ENCODE data around the gene MSI2. TPM values are rescaled to one million over a fixed set of nuclear protein-coding genes. Genes with fewer than 3 reads are reported as not detected.

Gene MSI2
- total and polyA plus RNA-seq, 2 donors (not counting 1 experiment from before 2014, with no cell fraction given) = 16.1 to 196 TPM

- Histone ChIP-seq H3K4me3 (ENCODE audit: control extremely low read depth in 1 of 5, extremely low read depth in 1 of 5, insufficient read depth in 1 of 5, low read depth in 2 of 5, low read length in 4 of 5) (no peak overlapping the region), H3K36me3 (replicated peaks in 1 of 2; ENCODE audit: control extremely low read depth in 1 of 2, control insufficient read depth in 1 of 2, extremely low read depth in 1 of 2, insufficient read depth in 2 of 2, low read length in 1 of 2) (peaks cover 9 to 15% of the 10 kb centered on the region in 2 experiments), H3K79me2 (ENCODE audit: control insufficient read depth, insufficient read depth, low read length) (peaks cover under 1% of the 10 kb centered on the region), H3K27me3 (replicated peaks in 1 of 4; ENCODE audit: control extremely low read depth in 1 of 4, control insufficient read depth in 3 of 4, insufficient read depth in 4 of 4, low read length in 3 of 4) (no peaks in the 10 kb centered on the region), H3K9me3 (ENCODE audit: control extremely low read depth in 1 of 3, control insufficient read depth in 2 of 3, insufficient read depth in 1 of 3, low read length in 2 of 3) (no peaks in the 10 kb centered on the region), H3K9ac (ENCODE audit: low read length) (no peak overlapping the region), H3K4me2 (replicated peaks; ENCODE audit: low read depth, low read length, poor library complexity, severe bottlenecking) (no peak overlapping the region), H3K4me1 (ENCODE audit: control insufficient read depth in 2 of 2, insufficient read depth in 2 of 2, low read length in 2 of 2) (no peaks in the 10 kb centered on the region), H3K27ac (ENCODE audit: low read length in 2 of 2) (no peak overlapping the region), H4K20me1 (ENCODE audit: control insufficient read depth, insufficient read depth, low read length, poor library complexity, severe bottlenecking) (no peaks in the 10 kb centered on the region), H2AFZ (ENCODE audit: insufficient read depth, low read depth, low read length, poor library complexity, severe bottlenecking) (no peak overlapping the region)
- H3K4me3 Mint-ChIP-seq = no peak overlapping the region
- H3K27ac Mint-ChIP-seq = no peak overlapping the region
- POLR2A ChIA-PET = no interaction called here
- no peaks in the 10 kb centered on the region for H3K9me3 Mint-ChIP-seq (ENCODE audit: insufficient read depth)
- H3K27me3 Mint-ChIP-seq = no peaks in the 10 kb centered on the region
- TF ChIP-seq EZH2 (IDR thresholded peaks at IDR 0.05; ENCODE audit: borderline replicate concordance, insufficient read depth, low read depth, low read length, poor library complexity, severe bottlenecking) = no peak
- TF ChIP-seq, protein P1, sequence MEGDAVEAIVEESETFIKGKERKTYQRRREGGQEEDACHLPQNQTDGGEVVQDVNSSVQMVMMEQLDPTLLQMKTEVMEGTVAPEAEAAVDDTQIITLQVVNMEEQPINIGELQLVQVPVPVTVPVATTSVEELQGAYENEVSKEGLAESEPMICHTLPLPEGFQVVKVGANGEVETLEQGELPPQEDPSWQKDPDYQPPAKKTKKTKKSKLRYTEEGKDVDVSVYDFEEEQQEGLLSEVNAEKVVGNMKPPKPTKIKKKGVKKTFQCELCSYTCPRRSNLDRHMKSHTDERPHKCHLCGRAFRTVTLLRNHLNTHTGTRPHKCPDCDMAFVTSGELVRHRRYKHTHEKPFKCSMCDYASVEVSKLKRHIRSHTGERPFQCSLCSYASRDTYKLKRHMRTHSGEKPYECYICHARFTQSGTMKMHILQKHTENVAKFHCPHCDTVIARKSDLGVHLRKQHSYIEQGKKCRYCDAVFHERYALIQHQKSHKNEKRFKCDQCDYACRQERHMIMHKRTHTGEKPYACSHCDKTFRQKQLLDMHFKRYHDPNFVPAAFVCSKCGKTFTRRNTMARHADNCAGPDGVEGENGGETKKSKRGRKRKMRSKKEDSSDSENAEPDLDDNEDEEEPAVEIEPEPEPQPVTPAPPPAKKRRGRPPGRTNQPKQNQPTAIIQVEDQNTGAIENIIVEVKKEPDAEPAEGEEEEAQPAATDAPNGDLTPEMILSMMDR (IDR thresholded peaks at IDR 0.05) = no peak
- H3K4me1 Mint-ChIP-seq = no peaks in the 10 kb centered on the region
- ATAC-seq (ENCODE audit: low read depth) (no peak), DNase-seq (no peak)
- CTCF ChIA-PET = interaction anchor here (1.3 to 1.8 kb wide), 2 partner anchors 12 to 435 kb away, joined by 3 to 8 read pairs; no protein-coding TSS in a partner anchor
- intact Hi-C loops (cut with micrococcal nuclease) = no loop called here
Measured at GRCh38 chr17:57678393-57678792, 422.1 kb downstream of the MSI2 start.

DNA sequence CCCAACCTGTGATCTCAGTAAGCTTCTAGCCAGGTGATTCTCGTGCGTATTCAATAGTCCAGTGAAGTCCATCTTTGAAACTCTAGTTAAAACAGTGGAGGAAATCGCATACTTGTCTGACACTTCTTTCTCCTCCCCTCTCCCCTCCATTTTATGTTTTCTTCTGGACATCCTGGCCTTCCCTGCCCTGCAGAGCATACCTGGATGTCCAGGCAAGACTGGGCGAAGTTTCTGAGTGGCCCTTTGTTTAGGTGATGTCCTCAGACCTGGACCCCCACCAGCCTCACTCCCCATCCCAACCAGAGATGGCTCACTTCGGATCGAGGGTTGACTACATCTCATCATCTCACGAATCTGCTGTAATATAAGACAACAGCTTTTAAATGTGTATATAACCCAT, 423.0 kb downstream of the MSI2 start:
- ChIA-PET POLR2A (no interaction called here), CTCF (interaction anchor here (0.7 to 2.3 kb wide), 2 partner anchors 74 to 436 kb away, joined by 3 to 7 read pairs; no protein-coding TSS in a partner anchor)
- no peaks in the 10 kb centered on the region for H3K9me3 Mint-ChIP-seq (ENCODE audit: insufficient read depth)
- Histone ChIP-seq H3K9me3 (ENCODE audit: control extremely low read depth in 1 of 3, control insufficient read depth in 2 of 3, insufficient read depth in 1 of 3, low read length in 2 of 3) (no peaks in the 10 kb centered on the region), H3K4me1 (ENCODE audit: control insufficient read depth in 2 of 2, insufficient read depth in 2 of 2, low read length in 2 of 2) (no peaks in the 10 kb centered on the region), H3K79me2 (ENCODE audit: control insufficient read depth, insufficient read depth, low read length) (no peaks in the 10 kb centered on the region), H2AFZ (ENCODE audit: insufficient read depth, low read depth, low read length, poor library complexity, severe bottlenecking) (no peak overlapping the region), H3K9ac (ENCODE audit: low read length) (no peak overlapping the region), H4K20me1 (ENCODE audit: control insufficient read depth, insufficient read depth, low read length, poor library complexity, severe bottlenecking) (no peaks in the 10 kb centered on the region), H3K27me3 (replicated peaks in 1 of 4; ENCODE audit: control extremely low read depth in 1 of 4, control insufficient read depth in 3 of 4, insufficient read depth in 4 of 4, low read length in 3 of 4) (no peaks in the 10 kb centered on the region), H3K4me2 (replicated peaks; ENCODE audit: low read depth, low read length, poor library complexity, severe bottlenecking) (no peak overlapping the region), H3K4me3 (ENCODE audit: control extremely low read depth in 1 of 5, extremely low read depth in 1 of 5, insufficient read depth in 1 of 5, low read depth in 2 of 5, low read length in 4 of 5) (no peak overlapping the region), H3K27ac (ENCODE audit: low read length in 2 of 2) (no peak overlapping the region), H3K36me3 (replicated peaks in 1 of 2; ENCODE audit: control extremely low read depth in 1 of 2, control insufficient read depth in 1 of 2, extremely low read depth in 1 of 2, insufficient read depth in 2 of 2, low read length in 1 of 2) (peaks cover 9 to 15% of the 10 kb centered on the region in 2 experiments)
- no peak overlapping the region for H3K4me3 Mint-ChIP-seq
- H3K27me3 Mint-ChIP-seq = no peaks in the 10 kb centered on the region
- 100% methylated on average over 2 of the region's 7 CpGs for WGBS (ENCODE audit: insufficient coverage)
- DNase-seq = no peak
- ATAC-seq (ENCODE audit: low read depth) = no peak
- intact Hi-C loops (cut with micrococcal nuclease) = no loop called here
- H3K4me1 Mint-ChIP-seq = no peaks in the 10 kb centered on the region
- H3K27ac Mint-ChIP-seq = no peak overlapping the region
- no peak for TF ChIP-seq EZH2 (IDR thresholded peaks at IDR 0.05; ENCODE audit: borderline replicate concordance, insufficient read depth, low read depth, low read length, poor library complexity, severe bottlenecking)
- TF ChIP-seq, protein P1 (IDR thresholded peaks at IDR 0.05) = no peak

Measured in B cell (primary cell).